Measurements from ENCODE around the gene TAF1B.
A peak's percentile ranks its signal among the peaks of the same experiment; 100 is the strongest.
"Not testable (repeated sequence)": the region's sequence is repeated elsewhere in the genome, so short reads cannot be mapped to it uniquely, and the experiment has no call there.

The TAF1B gene

GRCh38 chr2:9908639-9909038 is 65.4 kb downstream of the TAF1B start:
- DNase-seq: no peak
- Mint-ChIP-seq H3K27me3 (no peaks in the 10 kb centered on the region), H3K9me3 (no peaks in the 10 kb centered on the region), H3K4me3 (no peak overlapping the region), H3K4me1 (ENCODE audit: low read depth) (peaks cover 4% of the 10 kb centered on the region), H3K36me3 (ENCODE audit: low read depth) (peaks cover 67% of the 10 kb centered on the region), H3K27ac (no peak overlapping the region)

DNA sequence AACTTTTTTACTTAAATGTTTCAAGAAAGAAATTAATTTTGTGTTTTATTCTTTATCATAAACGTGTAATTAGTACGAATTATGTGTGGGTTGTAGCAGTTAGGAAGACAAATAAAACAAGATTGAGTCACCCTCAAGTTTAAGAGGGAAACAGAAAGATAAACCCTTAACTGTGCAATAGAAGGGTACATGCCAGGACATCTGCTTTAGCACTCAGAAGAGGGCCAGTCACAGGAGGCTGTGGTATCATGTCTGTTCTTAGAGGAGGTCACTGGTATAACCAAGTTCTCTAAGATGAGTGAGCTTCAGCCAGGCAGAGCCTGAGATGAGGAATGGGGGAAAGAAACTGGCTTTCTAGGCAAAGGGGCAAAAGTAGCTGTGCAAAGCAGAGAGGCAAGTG is 65.8 kb downstream of the TAF1B start:
- Mint-ChIP-seq H3K9me3 (no peaks in the 10 kb centered on the region), H3K27me3 (no peaks in the 10 kb centered on the region), H3K4me3 (no peak overlapping the region), H3K27ac (no peak overlapping the region), H3K36me3 (ENCODE audit: low read depth) (peaks cover 69% of the 10 kb centered on the region), H3K4me1 (ENCODE audit: low read depth) (peaks cover 7% of the 10 kb centered on the region)
- DNase-seq: no peak

GRCh38 chr2:9910699-9911098 is 67.4 kb downstream of the TAF1B start:
- no peak overlapping the region for H3K4me3 Mint-ChIP-seq
- no peak for DNase-seq
- H3K27ac Mint-ChIP-seq: no peak overlapping the region
- H3K9me3 Mint-ChIP-seq: no peaks in the 10 kb centered on the region
- no peaks in the 10 kb centered on the region for H3K27me3 Mint-ChIP-seq
- H3K36me3 Mint-ChIP-seq (ENCODE audit: low read depth): peaks cover 73% of the 10 kb centered on the region
- peaks cover 17% of the 10 kb centered on the region for H3K4me1 Mint-ChIP-seq (ENCODE audit: low read depth)

DNA sequence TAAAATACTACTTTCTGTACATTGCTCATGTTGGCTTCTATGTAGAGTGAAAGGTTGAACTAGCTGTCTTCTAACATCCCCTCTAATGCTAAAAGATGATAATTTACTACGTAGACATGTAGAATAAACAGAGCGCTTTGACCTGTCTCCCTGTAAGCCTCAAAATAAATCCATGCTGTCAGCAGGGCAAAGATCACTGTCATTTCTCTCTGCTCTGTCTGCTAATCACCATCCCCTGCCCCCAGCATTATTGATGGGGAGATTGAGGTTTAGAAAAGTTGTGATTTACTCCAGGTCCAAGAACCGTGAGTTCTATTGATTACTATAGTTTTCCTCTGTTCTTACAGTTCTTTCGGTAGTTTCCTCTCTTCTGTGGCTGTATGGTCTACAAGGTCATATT is 69.2 kb downstream of the TAF1B start:
- Mint-ChIP-seq H3K4me1 (ENCODE audit: low read depth) (peaks cover 16% of the 10 kb centered on the region), H3K27me3 (no peaks in the 10 kb centered on the region), H3K27ac (no peak overlapping the region), H3K4me3 (no peak overlapping the region), H3K9me3 (no peaks in the 10 kb centered on the region), H3K36me3 (ENCODE audit: low read depth) (peaks cover 65% of the 10 kb centered on the region)
- no peak for DNase-seq

- H3K4me1 Mint-ChIP-seq (ENCODE audit: low read depth): peaks cover 13% of the 10 kb centered on the region
- H3K9me3 Mint-ChIP-seq: no peaks in the 10 kb centered on the region
- peak; percentile 52 for DNase-seq
- H3K27me3 Mint-ChIP-seq: no peaks in the 10 kb centered on the region
- H3K4me3 Mint-ChIP-seq: no peak overlapping the region
- peak overlapping the region; percentile 45 for H3K27ac Mint-ChIP-seq
- H3K36me3 Mint-ChIP-seq (ENCODE audit: low read depth): peaks cover 72% of the 10 kb centered on the region
Measured at GRCh38 chr2:9914384-9915065, 71.3 kb downstream of the TAF1B start.

GRCh38 chr2:9918275-9918674 is 75.0 kb downstream of the TAF1B start:
- no peak overlapping the region for H3K27ac Mint-ChIP-seq
- peaks cover 13% of the 10 kb centered on the region for H3K4me1 Mint-ChIP-seq (ENCODE audit: low read depth)
- no peak overlapping the region for H3K4me3 Mint-ChIP-seq
- no peaks in the 10 kb centered on the region for H3K27me3 Mint-ChIP-seq
- peaks cover 77% of the 10 kb centered on the region for H3K36me3 Mint-ChIP-seq (ENCODE audit: low read depth)
- H3K9me3 Mint-ChIP-seq: no peaks in the 10 kb centered on the region
- DNase-seq: no peak

- DNase-seq: no peak
- H3K4me3 Mint-ChIP-seq: no peak overlapping the region
- H3K4me1 Mint-ChIP-seq (ENCODE audit: low read depth): peaks cover 7% of the 10 kb centered on the region
- H3K27ac Mint-ChIP-seq: no peak overlapping the region
- H3K9me3 Mint-ChIP-seq: no peaks in the 10 kb centered on the region
- no peaks in the 10 kb centered on the region for H3K27me3 Mint-ChIP-seq
- peaks cover 75% of the 10 kb centered on the region for H3K36me3 Mint-ChIP-seq (ENCODE audit: low read depth)
Measured at GRCh38 chr2:9919512-9919911, 76.2 kb downstream of the TAF1B start.

- not testable (repeated sequence) for H3K27ac Mint-ChIP-seq; H3K4me1 Mint-ChIP-seq (ENCODE audit: low read depth); H3K9me3 Mint-ChIP-seq; DNase-seq; H3K27me3 Mint-ChIP-seq; H3K4me3 Mint-ChIP-seq
- peaks cover 83% of the 10 kb centered on the region for H3K36me3 Mint-ChIP-seq (ENCODE audit: low read depth)
Measured at GRCh38 chr2:9927020-9927419, 83.7 kb downstream of the TAF1B start.

DNA sequence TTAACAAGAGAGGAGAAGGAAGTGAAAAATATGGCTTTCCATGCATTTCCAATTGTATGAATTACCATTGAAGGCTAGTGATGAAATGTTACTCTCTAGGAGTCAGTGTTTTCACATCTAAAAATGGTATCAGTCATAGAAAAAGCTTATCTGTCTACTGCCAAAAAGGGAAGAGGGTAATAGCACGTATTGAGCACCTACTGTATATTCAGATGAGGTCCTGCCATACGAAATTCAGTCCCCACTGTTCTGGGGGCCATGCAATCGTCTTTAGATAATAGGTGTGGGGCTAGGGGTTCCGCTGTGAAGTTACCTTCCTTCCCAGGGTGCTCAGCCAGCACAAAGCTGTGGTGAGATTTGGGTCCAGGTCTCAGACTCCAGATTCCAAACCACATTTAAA is 94.0 kb downstream of the TAF1B start:
- H3K9me3 Mint-ChIP-seq: no peaks in the 10 kb centered on the region
- no peak overlapping the region for H3K4me3 Mint-ChIP-seq
- H3K27me3 Mint-ChIP-seq: no peaks in the 10 kb centered on the region
- no peak for DNase-seq
- H3K4me1 Mint-ChIP-seq (ENCODE audit: low read depth): peaks cover 2% of the 10 kb centered on the region
- no peak overlapping the region for H3K27ac Mint-ChIP-seq
- H3K36me3 Mint-ChIP-seq (ENCODE audit: low read depth): peaks cover 34% of the 10 kb centered on the region

GRCh38 chr2:9937968-9938367 is 94.7 kb downstream of the TAF1B start:
- Mint-ChIP-seq H3K4me1 (ENCODE audit: low read depth) (peaks cover 2% of the 10 kb centered on the region), H3K9me3 (no peaks in the 10 kb centered on the region), H3K27me3 (no peaks in the 10 kb centered on the region), H3K4me3 (no peak overlapping the region), H3K36me3 (ENCODE audit: low read depth) (peaks cover 27% of the 10 kb centered on the region), H3K27ac (no peak overlapping the region)
- DNase-seq: no peak

DNA sequence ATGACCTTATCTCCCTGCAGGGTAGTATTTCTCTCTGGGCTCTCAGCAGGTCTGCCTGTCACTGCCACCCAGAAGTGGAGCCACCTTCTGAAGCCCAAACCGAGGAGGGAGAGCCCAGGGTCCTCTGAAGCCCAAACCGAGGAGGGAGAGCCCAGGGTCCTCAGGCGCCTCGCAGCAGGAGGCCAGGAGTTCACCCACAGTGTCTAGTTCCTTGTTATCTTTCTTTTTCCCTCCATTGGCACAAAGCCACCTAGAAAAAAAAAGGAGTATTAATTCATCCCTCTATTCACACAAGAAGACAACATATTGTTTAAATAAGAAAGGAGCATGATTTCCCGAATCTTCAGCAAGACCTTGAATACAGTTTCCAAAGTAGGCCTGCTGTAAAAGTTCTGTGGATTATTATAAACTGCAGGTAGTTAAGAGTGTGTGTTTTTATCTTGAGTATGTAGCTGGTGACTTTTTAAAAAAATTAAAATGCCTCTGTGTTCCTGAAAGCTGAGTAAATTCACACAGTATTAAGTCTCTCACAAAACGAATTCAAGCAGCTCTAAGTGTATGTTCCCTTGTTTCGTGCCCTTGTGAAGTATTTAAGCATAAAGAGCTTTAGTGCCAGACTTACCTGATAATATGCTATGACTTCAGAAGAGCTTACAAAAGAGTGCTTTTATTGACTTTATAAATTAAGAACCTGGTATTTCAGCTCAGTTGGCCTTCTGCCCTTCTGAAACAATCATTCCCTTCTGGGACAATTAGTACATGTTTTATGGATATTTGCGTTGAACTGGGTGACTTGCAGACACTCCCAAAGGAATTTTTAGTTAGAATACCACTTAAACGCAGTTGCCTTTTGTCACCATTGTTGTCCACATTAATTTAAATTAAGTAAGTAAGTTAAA is 96.6 kb downstream of the TAF1B start:
- H3K9me3 Mint-ChIP-seq: no peaks in the 10 kb centered on the region
- H3K4me1 Mint-ChIP-seq (ENCODE audit: low read depth): peaks cover 2% of the 10 kb centered on the region
- peaks cover 9% of the 10 kb centered on the region for H3K27me3 Mint-ChIP-seq
- H3K27ac Mint-ChIP-seq: no peak overlapping the region
- no peak overlapping the region for H3K4me3 Mint-ChIP-seq
- peaks cover 10% of the 10 kb centered on the region for H3K36me3 Mint-ChIP-seq (ENCODE audit: low read depth)
- DNase-seq: no peak

GRCh38 chr2:9941196-9941995 is 98.1 kb downstream of the TAF1B start:
- Mint-ChIP-seq H3K27ac (no peak overlapping the region), H3K36me3 (ENCODE audit: low read depth) (peaks cover 3% of the 10 kb centered on the region), H3K4me1 (ENCODE audit: low read depth) (no peaks in the 10 kb centered on the region), H3K27me3 (peaks cover 23% of the 10 kb centered on the region), H3K4me3 (no peak overlapping the region), H3K9me3 (no peaks in the 10 kb centered on the region)
- no peak for DNase-seq

GRCh38 chr2:9941996-9942390 is 98.7 kb downstream of the TAF1B start:
- Mint-ChIP-seq H3K36me3 (ENCODE audit: low read depth) (no peaks in the 10 kb centered on the region), H3K9me3 (no peaks in the 10 kb centered on the region), H3K4me3 (no peak overlapping the region), H3K4me1 (ENCODE audit: low read depth) (no peaks in the 10 kb centered on the region), H3K27me3 (peaks cover 26% of the 10 kb centered on the region), H3K27ac (no peak overlapping the region)
- no peak for DNase-seq

DNA sequence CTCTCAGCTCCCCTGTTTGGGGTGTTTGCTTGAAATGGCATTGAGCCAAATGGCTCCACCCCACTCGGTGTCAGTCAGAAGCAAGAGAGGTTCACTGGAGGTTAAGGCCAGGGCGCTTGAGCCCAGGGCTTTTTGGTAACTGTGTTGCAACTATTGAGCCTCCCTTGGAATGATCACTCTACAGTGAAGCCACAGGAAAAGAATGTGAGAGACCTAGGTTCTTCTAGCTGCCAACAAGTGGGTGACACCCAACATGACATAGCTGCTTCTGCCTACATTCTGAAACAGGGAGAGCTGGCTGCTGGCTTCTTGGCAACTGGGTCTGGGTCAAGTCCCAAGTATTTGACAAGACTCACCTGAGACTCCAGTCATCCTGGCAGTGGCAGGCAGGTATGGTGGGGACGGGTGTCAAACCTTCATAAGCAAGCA is 101.1 kb downstream of the TAF1B start:
- Mint-ChIP-seq H3K27ac (no peak overlapping the region), H3K27me3 (peaks cover 39% of the 10 kb centered on the region), H3K4me1 (ENCODE audit: low read depth) (no peaks in the 10 kb centered on the region), H3K9me3 (no peaks in the 10 kb centered on the region), H3K36me3 (ENCODE audit: low read depth) (no peaks in the 10 kb centered on the region), H3K4me3 (no peak overlapping the region)
- DNase-seq: no peak
